ENCODE measurements around the gene SIRPB1. TPM values are rescaled to one million over a fixed set of nuclear protein-coding genes. Genes with fewer than 3 reads are reported as not detected.
"Not testable (repeated sequence)": the region's sequence is repeated elsewhere in the genome, so short reads cannot be mapped to it uniquely, and the experiment has no call there.

The SIRPB1 gene
- total RNA-seq, 1 experiment from 2014 or later, result not detected

DNA sequence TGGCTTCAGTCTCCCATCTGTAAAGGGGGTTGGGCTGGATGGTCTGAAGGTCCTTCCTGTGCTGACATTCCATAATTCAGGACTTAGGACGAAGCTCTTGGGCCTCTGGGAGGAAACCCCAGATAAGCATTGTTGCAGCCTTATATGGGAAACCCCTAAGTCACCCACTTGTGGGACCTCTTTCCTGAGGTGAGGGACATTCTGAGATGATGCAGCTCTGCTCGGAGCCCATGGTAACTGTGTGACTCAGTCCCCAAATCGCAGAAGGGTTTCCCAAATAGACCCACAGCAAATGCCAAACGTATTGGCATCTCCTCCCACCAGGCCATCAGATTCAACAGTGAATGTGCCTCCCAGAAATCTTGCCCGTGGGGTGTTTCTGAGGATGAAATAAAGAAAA, 9.4 kb downstream of the SIRPB1 start:
- CTCF ChIA-PET; DNase-seq (ENCODE audit: low spot score); ATAC-seq; H3K27me3 Mint-ChIP-seq (ENCODE audit: low read depth); H3K27ac Mint-ChIP-seq; H3K36me3 Mint-ChIP-seq; H3K9me3 Mint-ChIP-seq; H3K4me1 Mint-ChIP-seq; H3K4me3 Mint-ChIP-seq; POLR2A ChIA-PET: not testable (repeated sequence)

DNA sequence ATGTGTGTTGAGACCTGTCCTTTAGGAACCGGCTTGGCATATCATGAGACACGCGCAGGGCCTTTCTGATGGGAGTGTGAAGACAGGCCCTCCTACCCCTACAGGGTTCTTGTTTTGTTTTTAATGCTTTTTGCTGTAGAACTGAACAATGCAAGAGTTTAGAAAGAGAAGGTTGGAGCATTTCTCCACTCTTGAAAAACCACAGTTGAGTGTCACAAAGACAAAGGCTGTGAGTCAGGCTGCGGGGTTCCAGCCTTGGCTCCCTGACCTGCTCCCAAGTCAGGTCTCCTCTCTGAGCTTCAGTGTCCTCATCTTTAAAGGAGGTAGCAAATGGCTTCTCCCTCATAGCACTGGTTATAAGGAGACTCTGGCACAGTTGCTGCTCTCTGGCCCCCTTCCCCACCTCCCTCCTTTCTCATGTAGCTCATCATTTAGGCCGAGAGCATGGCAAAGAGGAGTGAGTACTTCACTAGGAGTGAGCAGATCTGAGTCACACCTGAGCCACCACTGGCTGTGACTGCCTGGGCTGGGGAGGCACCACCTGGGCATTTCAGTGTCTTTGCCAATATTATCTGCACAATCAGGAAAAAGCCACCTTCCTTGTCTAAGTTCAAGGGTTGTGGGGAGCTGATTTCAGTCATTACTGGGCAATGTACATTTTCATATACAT, 11.0 kb downstream of the SIRPB1 start:
- POLR2A ChIA-PET; H3K27ac Mint-ChIP-seq; H3K4me1 Mint-ChIP-seq; DNase-seq (ENCODE audit: low spot score); ATAC-seq; H3K4me3 Mint-ChIP-seq; H3K36me3 Mint-ChIP-seq; H3K9me3 Mint-ChIP-seq; CTCF ChIA-PET; H3K27me3 Mint-ChIP-seq (ENCODE audit: low read depth): not testable (repeated sequence)

DNA sequence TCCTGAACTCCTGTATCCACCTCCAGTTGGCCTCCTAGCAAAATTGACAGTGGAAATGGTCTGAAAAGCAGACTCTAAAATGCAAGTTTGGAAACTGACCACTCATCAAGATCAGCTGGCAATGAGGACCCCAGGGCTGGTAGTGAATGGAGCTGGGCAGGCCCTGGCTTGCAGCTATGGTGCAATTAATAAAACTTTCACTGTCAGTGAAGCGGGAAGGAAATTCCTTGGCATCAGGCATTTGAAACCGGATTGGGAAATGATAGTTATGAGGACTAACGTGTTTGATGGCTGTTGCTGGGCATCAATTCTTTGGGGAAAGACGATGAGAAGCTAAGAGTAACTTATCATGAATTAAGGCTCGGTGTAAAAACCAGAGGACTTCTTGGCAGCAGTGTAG, 19.1 kb downstream of the SIRPB1 start:
- no peaks in the 10 kb centered on the region for H3K4me1 Mint-ChIP-seq
- TF ChIP-seq FOXP1 (CRISPR knock-in tag; IDR thresholded peaks at IDR 0.05; ENCODE audit: borderline replicate concordance) (no peak), GTF2I (CRISPR knock-in tag; conservative IDR thresholded peaks at IDR 0.05) (no peak), CREM (CRISPR knock-in tag; IDR thresholded peaks at IDR 0.05) (no peak)
- TF ChIP-seq, protein P1, sequence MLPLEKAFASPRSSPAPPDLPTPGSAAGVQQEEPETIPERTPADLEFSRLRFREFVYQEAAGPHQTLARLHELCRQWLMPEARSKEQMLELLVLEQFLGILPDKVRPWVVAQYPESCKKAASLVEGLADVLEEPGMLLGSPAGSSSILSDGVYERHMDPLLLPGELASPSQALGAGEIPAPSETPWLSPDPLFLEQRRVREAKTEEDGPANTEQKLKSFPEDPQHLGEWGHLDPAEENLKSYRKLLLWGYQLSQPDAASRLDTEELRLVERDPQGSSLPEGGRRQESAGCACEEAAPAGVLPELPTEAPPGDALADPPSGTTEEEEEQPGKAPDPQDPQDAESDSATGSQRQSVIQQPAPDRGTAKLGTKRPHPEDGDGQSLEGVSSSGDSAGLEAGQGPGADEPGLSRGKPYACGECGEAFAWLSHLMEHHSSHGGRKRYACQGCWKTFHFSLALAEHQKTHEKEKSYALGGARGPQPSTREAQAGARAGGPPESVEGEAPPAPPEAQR (CRISPR knock-in tag; IDR thresholded peaks at IDR 0.05), result no peak
- TF ChIP-seq, protein P2, sequence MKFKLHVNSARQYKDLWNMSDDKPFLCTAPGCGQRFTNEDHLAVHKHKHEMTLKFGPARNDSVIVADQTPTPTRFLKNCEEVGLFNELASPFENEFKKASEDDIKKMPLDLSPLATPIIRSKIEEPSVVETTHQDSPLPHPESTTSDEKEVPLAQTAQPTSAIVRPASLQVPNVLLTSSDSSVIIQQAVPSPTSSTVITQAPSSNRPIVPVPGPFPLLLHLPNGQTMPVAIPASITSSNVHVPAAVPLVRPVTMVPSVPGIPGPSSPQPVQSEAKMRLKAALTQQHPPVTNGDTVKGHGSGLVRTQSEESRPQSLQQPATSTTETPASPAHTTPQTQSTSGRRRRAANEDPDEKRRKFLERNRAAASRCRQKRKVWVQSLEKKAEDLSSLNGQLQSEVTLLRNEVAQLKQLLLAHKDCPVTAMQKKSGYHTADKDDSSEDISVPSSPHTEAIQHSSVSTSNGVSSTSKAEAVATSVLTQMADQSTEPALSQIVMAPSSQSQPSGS (CRISPR knock-in tag; IDR thresholded peaks at IDR 0.05; ENCODE audit: borderline replicate concordance, low read depth), result no peak
- ChIA-PET POLR2A (no interaction called here), CTCF (no interaction called here)
- no peaks in the 10 kb centered on the region for H3K36me3 Mint-ChIP-seq
- no peak overlapping the region for H3K4me3 Mint-ChIP-seq
- no peak for DNase-seq (ENCODE audit: low spot score)
- no peak for ATAC-seq
- no peaks in the 10 kb centered on the region for H3K9me3 Mint-ChIP-seq
- no peak overlapping the region for H3K27ac Mint-ChIP-seq
- no peaks in the 10 kb centered on the region for H3K27me3 Mint-ChIP-seq (ENCODE audit: low read depth)

DNA sequence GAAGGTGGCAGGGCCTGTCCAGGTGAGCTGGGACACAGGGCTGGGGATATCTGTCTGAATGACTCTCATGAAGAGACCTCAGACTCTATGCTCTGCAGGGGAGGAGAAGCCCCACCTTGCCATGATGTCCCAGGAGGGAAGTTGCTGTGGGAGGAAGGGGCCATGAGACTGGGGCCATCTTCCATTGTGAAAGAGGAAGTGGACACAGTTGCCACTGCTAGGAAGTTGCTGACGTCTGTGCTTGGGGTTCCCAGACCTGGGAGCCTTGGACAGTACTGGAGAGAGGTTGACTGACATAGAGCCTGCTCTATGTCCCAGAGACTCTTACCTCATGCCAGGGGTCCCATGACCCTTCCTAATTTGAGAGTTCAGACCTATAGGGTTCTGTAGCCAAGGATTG, 24.5 kb downstream of the SIRPB1 start:
- Mint-ChIP-seq H3K4me3 (no peak overlapping the region), H3K9me3 (no peaks in the 10 kb centered on the region), H3K27me3 (ENCODE audit: low read depth) (no peaks in the 10 kb centered on the region), H3K27ac (no peak overlapping the region), H3K36me3 (no peaks in the 10 kb centered on the region), H3K4me1 (no peaks in the 10 kb centered on the region)
- ATAC-seq (no peak), DNase-seq (ENCODE audit: low spot score) (no peak)
- ChIA-PET POLR2A (no interaction called here), CTCF (no interaction called here)
- no peak for TF ChIP-seq SMAD4 (CRISPR knock-in tag; IDR thresholded peaks at IDR 0.05)

DNA sequence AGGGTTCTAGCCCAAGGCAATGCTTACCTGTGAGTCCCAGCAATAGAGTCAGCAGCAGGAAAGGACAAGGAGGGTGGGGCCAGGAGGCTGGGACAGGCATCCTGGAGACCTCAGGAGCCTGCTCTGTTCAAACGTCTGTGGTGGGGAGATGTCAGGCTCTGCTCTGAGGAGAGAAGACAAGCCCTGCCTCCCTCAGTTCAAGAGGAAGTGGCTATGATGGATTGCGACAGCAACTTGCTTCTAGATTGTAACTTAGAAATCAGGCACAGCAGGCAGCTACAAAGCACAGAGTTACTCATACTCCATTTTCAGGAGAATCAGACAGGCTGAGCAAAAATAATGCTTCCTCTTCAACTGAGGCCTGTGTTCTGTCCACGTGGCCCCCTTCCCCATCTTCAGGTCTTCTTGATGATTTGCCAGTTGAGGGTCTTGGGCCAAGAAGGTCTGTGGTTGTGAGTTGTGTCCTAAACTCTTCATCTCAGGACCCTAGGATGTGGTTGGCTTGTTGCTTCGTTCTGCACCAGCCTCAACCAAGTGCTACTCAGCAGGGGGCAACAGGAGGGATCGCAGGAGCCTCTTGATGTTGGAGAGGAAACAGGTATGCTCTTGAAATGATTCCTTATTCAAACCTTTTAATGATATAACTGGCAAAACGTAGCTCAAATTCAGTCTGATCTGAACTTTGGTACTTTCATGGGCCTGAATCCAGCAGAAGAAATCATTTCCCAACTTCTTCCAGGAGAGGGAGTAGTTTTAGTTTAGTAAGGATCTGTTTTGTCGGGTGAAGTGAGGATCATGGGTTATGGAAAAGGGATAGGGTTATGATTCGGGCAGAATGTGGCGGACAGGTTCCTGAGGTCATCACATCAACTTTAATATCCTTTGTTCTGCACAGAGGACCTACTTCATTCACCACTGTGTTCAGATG, 31.0 kb downstream of the SIRPB1 start:
- no peak for ATAC-seq
- Mint-ChIP-seq H3K36me3 (no peaks in the 10 kb centered on the region), H3K9me3 (no peaks in the 10 kb centered on the region), H3K4me1 (no peaks in the 10 kb centered on the region), H3K27me3 (ENCODE audit: low read depth) (no peaks in the 10 kb centered on the region), H3K4me3 (no peak overlapping the region), H3K27ac (no peak overlapping the region)
- no peak for DNase-seq (ENCODE audit: low spot score)
- ChIA-PET POLR2A (no interaction called here), CTCF (no interaction called here)
- TF ChIP-seq, protein P3, sequence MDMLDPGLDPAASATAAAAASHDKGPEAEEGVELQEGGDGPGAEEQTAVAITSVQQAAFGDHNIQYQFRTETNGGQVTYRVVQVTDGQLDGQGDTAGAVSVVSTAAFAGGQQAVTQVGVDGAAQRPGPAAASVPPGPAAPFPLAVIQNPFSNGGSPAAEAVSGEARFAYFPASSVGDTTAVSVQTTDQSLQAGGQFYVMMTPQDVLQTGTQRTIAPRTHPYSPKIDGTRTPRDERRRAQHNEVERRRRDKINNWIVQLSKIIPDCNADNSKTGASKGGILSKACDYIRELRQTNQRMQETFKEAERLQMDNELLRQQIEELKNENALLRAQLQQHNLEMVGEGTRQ (CRISPR knock-in tag; IDR thresholded peaks at IDR 0.05), result no peak
- no peak for TF ChIP-seq TEAD1 (CRISPR knock-in tag; IDR thresholded peaks at IDR 0.05)
- no peak for TF ChIP-seq HMGA2 (CRISPR knock-in tag; IDR thresholded peaks at IDR 0.05)
- no peak for TF ChIP-seq TP53 (CRISPR knock-in tag; IDR thresholded peaks at IDR 0.05)
- TF ChIP-seq CREM (CRISPR knock-in tag; IDR thresholded peaks at IDR 0.05), result no peak
- TF ChIP-seq, protein P4, sequence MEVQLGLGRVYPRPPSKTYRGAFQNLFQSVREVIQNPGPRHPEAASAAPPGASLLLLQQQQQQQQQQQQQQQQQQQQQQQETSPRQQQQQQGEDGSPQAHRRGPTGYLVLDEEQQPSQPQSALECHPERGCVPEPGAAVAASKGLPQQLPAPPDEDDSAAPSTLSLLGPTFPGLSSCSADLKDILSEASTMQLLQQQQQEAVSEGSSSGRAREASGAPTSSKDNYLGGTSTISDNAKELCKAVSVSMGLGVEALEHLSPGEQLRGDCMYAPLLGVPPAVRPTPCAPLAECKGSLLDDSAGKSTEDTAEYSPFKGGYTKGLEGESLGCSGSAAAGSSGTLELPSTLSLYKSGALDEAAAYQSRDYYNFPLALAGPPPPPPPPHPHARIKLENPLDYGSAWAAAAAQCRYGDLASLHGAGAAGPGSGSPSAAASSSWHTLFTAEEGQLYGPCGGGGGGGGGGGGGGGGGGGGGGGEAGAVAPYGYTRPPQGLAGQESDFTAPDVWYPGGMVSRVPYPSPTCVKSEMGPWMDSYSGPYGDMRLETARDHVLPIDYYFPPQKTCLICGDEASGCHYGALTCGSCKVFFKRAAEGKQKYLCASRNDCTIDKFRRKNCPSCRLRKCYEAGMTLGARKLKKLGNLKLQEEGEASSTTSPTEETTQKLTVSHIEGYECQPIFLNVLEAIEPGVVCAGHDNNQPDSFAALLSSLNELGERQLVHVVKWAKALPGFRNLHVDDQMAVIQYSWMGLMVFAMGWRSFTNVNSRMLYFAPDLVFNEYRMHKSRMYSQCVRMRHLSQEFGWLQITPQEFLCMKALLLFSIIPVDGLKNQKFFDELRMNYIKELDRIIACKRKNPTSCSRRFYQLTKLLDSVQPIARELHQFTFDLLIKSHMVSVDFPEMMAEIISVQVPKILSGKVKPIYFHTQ (CRISPR knock-in tag; IDR thresholded peaks at IDR 0.05), result no peak
- TF ChIP-seq GRHL2 (CRISPR knock-in tag; IDR thresholded peaks at IDR 0.05; ENCODE audit: insufficient replicate concordance, severe bottlenecking), result no peak
- TF ChIP-seq CBFB (CRISPR knock-in tag; IDR thresholded peaks at IDR 0.05; ENCODE audit: low read depth), result no peak
- TF ChIP-seq, protein P5, sequence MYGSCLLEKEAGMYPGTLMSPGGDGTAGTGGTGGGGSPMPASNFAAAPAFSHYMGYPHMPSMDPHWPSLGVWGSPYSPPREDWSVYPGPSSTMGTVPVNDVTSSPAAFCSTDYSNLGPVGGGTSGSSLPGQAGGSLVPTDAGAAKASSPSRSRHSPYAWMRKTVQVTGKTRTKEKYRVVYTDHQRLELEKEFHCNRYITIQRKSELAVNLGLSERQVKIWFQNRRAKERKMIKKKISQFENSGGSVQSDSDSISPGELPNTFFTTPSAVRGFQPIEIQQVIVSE (CRISPR knock-in tag; IDR thresholded peaks at IDR 0.05; ENCODE audit: borderline replicate concordance), result no peak
- TF ChIP-seq FOXK1 (CRISPR knock-in tag; IDR thresholded peaks at IDR 0.05), result no peak

All from WTC11 (cell line).